ENCODE results near the gene PIAS1.
"Not testable (repeated sequence)": the region's sequence is repeated elsewhere in the genome, so short reads cannot be mapped to it uniquely, and the experiment has no call there.

PIAS1 gene

DNA sequence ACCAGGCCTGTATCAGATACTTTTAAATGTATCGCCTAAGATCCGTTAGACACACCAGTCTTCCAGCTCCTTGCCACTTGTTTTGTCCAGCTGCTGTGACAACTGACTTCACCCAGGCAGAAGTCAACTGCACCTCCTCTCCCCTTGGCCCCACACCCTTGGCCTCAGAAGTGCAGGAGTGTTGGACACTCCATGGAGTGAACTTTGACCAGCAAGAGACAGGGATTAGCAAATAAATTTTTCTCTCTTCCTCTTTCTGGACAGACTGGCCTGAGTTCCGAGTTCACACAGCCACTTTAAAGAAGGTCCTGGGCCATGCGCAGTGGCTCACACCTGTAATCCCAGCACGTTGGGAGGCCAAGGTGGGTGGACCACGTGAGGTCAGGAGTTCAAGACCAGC is 178.3 kb downstream of the PIAS1 start:
- Histone ChIP-seq H3K9me3 (ENCODE audit: insufficient read depth, low read length) (no peaks in the 10 kb centered on the region), H3F3A (ENCODE audit: insufficient read depth) (peaks cover 3% of the 10 kb centered on the region; the same call in 1 of the 2 replicates), H3K79me2 (ENCODE audit: insufficient read depth, low read length) (peaks cover 17% of the 10 kb centered on the region), H3K27me3 (ENCODE audit: low read length) (no peaks in the 10 kb centered on the region), H3K9me2 (replicated peaks; ENCODE audit: insufficient read depth, low read length) (no peaks in the 10 kb centered on the region), H2AFZ (ENCODE audit: low read depth, low read length, severe bottlenecking) (no peak overlapping the region), H3K4me3 (ENCODE audit: insufficient read depth, low read length, poor library complexity, severe bottlenecking) (no peak overlapping the region), H3K4me2 (ENCODE audit: low read depth, low read length, poor library complexity, severe bottlenecking) (no peak overlapping the region), H3K9ac (ENCODE audit: low read length) (no peak overlapping the region), H3K27ac (ENCODE audit: low read depth, low read length) (no peak overlapping the region), H4K20me1 (ENCODE audit: low read depth, low read length) (no peaks in the 10 kb centered on the region), H3K36me3 (ENCODE audit: low read length) (no peaks in the 10 kb centered on the region)
- TF ChIP-seq EZH2phosphoT487 (conservative IDR thresholded peaks at IDR 0.05; ENCODE audit: low read length) = no peak
- TF ChIP-seq, protein P1, sequence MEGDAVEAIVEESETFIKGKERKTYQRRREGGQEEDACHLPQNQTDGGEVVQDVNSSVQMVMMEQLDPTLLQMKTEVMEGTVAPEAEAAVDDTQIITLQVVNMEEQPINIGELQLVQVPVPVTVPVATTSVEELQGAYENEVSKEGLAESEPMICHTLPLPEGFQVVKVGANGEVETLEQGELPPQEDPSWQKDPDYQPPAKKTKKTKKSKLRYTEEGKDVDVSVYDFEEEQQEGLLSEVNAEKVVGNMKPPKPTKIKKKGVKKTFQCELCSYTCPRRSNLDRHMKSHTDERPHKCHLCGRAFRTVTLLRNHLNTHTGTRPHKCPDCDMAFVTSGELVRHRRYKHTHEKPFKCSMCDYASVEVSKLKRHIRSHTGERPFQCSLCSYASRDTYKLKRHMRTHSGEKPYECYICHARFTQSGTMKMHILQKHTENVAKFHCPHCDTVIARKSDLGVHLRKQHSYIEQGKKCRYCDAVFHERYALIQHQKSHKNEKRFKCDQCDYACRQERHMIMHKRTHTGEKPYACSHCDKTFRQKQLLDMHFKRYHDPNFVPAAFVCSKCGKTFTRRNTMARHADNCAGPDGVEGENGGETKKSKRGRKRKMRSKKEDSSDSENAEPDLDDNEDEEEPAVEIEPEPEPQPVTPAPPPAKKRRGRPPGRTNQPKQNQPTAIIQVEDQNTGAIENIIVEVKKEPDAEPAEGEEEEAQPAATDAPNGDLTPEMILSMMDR (IDR thresholded peaks at IDR 0.05; ENCODE audit: insufficient read depth, low read length, poor library complexity, severe bottlenecking) = no peak

DNA sequence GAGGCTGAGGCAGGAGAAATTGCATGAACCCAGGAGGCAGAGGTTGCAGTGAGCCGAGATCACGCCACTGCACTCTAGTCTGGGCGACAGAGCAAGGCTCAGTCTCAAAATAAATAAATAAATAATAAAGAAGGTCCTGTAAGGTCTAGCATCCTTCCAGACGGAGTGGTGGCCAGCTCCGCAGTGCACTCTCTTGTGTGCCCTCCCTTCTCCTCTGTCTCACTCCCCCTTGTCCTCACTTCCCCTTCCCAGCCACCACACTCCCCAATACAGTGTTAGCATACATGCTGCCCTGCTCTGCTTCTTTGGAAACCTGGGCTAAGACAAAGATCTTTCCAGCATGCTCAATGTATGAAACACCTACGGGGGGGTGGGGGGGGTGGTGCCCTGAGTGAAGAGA is 178.8 kb downstream of the PIAS1 start:
- peaks cover 3% of the 10 kb centered on the region; the same call in 1 of the 2 replicates for H3F3A ChIP-seq (ENCODE audit: insufficient read depth)
- H2AFZ ChIP-seq (ENCODE audit: low read depth, low read length, severe bottlenecking) = no peak overlapping the region
- H3K9me3 ChIP-seq (ENCODE audit: insufficient read depth, low read length) = no peaks in the 10 kb centered on the region
- H3K27ac ChIP-seq (ENCODE audit: low read depth, low read length) = no peak overlapping the region
- no peaks in the 10 kb centered on the region for H4K20me1 ChIP-seq (ENCODE audit: low read depth, low read length)
- peaks cover 12% of the 10 kb centered on the region for H3K79me2 ChIP-seq (ENCODE audit: insufficient read depth, low read length)
- no peaks in the 10 kb centered on the region for H3K9me2 ChIP-seq (replicated peaks; ENCODE audit: insufficient read depth, low read length)
- no peaks in the 10 kb centered on the region for H3K36me3 ChIP-seq (ENCODE audit: low read length)
- H3K4me3 ChIP-seq (ENCODE audit: insufficient read depth, low read length, poor library complexity, severe bottlenecking) = no peak overlapping the region
- H3K4me2 ChIP-seq (ENCODE audit: low read depth, low read length, poor library complexity, severe bottlenecking) = no peak overlapping the region
- H3K9ac ChIP-seq (ENCODE audit: low read length) = no peak overlapping the region
- H3K27me3 ChIP-seq (ENCODE audit: low read length) = no peaks in the 10 kb centered on the region
- TF ChIP-seq EZH2phosphoT487 (conservative IDR thresholded peaks at IDR 0.05; ENCODE audit: low read length) = no peak
- TF ChIP-seq, protein P1 (IDR thresholded peaks at IDR 0.05; ENCODE audit: insufficient read depth, low read length, poor library complexity, severe bottlenecking) = no peak

DNA sequence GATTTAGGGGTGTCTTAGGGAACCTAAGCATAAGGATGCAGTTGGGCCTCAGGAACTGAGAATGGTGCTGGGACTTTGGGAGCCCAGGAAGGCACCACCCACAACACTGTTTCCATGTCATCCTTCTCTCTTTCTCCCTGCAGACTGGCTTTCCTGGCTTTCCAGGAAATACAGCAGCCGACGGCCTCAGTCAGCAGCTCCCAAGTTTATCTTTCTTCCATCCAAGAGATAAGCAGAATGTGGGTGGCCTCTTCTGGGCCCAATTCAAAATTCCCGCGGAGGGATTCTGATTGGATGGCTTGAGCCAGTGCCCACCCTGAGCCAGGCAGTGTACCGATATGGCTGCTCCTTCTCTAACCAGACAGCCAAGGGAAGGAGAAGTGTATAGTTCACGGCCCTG is 179.9 kb downstream of the PIAS1 start:
- H3K27me3 ChIP-seq (ENCODE audit: low read length) = no peaks in the 10 kb centered on the region
- TF ChIP-seq, protein P1 (IDR thresholded peaks at IDR 0.05; ENCODE audit: insufficient read depth, low read length, poor library complexity, severe bottlenecking) = no peak
- TF ChIP-seq EZH2phosphoT487 (conservative IDR thresholded peaks at IDR 0.05; ENCODE audit: low read length) = no peak
- no peaks in the 10 kb centered on the region for H3K36me3 ChIP-seq (ENCODE audit: low read length)
- H3K27ac ChIP-seq (ENCODE audit: low read depth, low read length) = no peak overlapping the region
- H3K9me3 ChIP-seq (ENCODE audit: insufficient read depth, low read length) = no peaks in the 10 kb centered on the region
- no peaks in the 10 kb centered on the region for H4K20me1 ChIP-seq (ENCODE audit: low read depth, low read length)
- peaks cover 3% of the 10 kb centered on the region; the same call in 1 of the 2 replicates for H3F3A ChIP-seq (ENCODE audit: insufficient read depth)
- no peak overlapping the region for H3K4me2 ChIP-seq (ENCODE audit: low read depth, low read length, poor library complexity, severe bottlenecking)
- H3K9me2 ChIP-seq (replicated peaks; ENCODE audit: insufficient read depth, low read length) = no peaks in the 10 kb centered on the region
- H3K9ac ChIP-seq (ENCODE audit: low read length) = no peak overlapping the region
- no peak overlapping the region for H3K4me3 ChIP-seq (ENCODE audit: insufficient read depth, low read length, poor library complexity, severe bottlenecking)
- peaks cover under 1% of the 10 kb centered on the region for H3K79me2 ChIP-seq (ENCODE audit: insufficient read depth, low read length)
- H2AFZ ChIP-seq (ENCODE audit: low read depth, low read length, severe bottlenecking) = no peak overlapping the region

DNA sequence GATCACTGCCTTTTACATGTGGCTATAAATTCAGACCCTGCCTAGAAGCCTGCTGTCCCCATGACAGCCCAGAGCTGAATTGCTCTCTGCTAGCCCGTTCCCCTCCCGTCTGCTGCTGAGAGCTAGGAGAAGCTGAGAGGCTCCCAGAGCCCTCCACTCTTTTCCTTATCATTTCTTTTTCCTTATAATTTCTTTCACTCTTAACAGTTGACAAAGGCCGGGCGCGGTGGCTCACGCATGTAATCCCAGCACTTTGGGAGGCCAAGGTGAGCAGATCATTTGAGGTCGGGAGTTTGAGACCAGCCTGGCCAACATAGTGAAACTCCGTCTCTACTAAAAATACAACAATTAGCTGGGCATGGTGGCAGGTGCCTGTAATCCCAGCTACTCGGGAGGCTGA is 180.4 kb downstream of the PIAS1 start:
- H3K36me3 ChIP-seq (ENCODE audit: low read length); H3K9me2 ChIP-seq (replicated peaks; ENCODE audit: insufficient read depth, low read length); H3K27me3 ChIP-seq (ENCODE audit: low read length); H2AFZ ChIP-seq (ENCODE audit: low read depth, low read length, severe bottlenecking); H3K4me3 ChIP-seq (ENCODE audit: insufficient read depth, low read length, poor library complexity, severe bottlenecking); H3K79me2 ChIP-seq (ENCODE audit: insufficient read depth, low read length); H3K4me2 ChIP-seq (ENCODE audit: low read depth, low read length, poor library complexity, severe bottlenecking); H3K27ac ChIP-seq (ENCODE audit: low read depth, low read length); H3K9me3 ChIP-seq (ENCODE audit: insufficient read depth, low read length); H4K20me1 ChIP-seq (ENCODE audit: low read depth, low read length); H3F3A ChIP-seq (ENCODE audit: insufficient read depth); H3K9ac ChIP-seq (ENCODE audit: low read length): not testable (repeated sequence)

Measured in SU-DHL-6 (cell line).